Neural cell (in vitro differentiated cells): ENCODE results near the gene SH3YL1.

Experiments used
- EZH2 ChIP-seq: fragments of 200-600, 300-800 bp; shearing (Covaris generic), sonication (generic); IDR thresholded peaks from 2 replicates; pipeline ENCODE4 v1.6.1; 2014; ENCODE audit warnings: antibody characterized with exemption, low read length, borderline replicate concordance, mild to moderate bottlenecking; ENCODE audit not compliant: insufficient read depth, poor library complexity, severe bottlenecking
- MXI1 ChIP-seq: fragments of 450-650 bp; conservative IDR thresholded peaks from 2 replicates; pipeline ENCODE4 v1.6.1; 2014; ENCODE audit warnings: antibody characterized with exemption, mild to moderate bottlenecking; ENCODE audit not compliant: poor library complexity, severe bottlenecking
- POLR2AphosphoS5 ChIP-seq: IDR thresholded peaks from 2 replicates; pipeline ENCODE4 v1.6.1; 2012
- RAD21 ChIP-seq: fragments of 450-650 bp; conservative IDR thresholded peaks from 2 replicates; pipeline ENCODE4 v1.6.1; 2014; ENCODE audit warnings: antibody characterized with exemption, mild to moderate bottlenecking, moderate library complexity
- SMC3 ChIP-seq: fragments of 450-650 bp; conservative IDR thresholded peaks from 2 replicates; pipeline ENCODE4 v1.6.1; 2014; ENCODE audit warnings: antibody characterized with exemption, mild to moderate bottlenecking, moderate library complexity; ENCODE audit not compliant: poor library complexity
- TF ChIP-seq, protein P1 (sequence below): fragments of 450-650 bp; IDR thresholded peaks from 2 replicates; pipeline ENCODE4 v1.5.1; 2014; ENCODE audit warnings: antibody characterized with exemption, mild to moderate bottlenecking, moderate library complexity; ENCODE audit not compliant: poor library complexity, severe bottlenecking
- TF ChIP-seq, protein P2 (sequence below): IDR thresholded peaks from 2 replicates; pipeline ENCODE4 v1.6.1; 2012; ENCODE audit warnings: borderline replicate concordance

GRCh38 chr2:258933-259332 is 4.9 kb downstream of the SH3YL1 start:
- TF ChIP-seq, protein P1, sequence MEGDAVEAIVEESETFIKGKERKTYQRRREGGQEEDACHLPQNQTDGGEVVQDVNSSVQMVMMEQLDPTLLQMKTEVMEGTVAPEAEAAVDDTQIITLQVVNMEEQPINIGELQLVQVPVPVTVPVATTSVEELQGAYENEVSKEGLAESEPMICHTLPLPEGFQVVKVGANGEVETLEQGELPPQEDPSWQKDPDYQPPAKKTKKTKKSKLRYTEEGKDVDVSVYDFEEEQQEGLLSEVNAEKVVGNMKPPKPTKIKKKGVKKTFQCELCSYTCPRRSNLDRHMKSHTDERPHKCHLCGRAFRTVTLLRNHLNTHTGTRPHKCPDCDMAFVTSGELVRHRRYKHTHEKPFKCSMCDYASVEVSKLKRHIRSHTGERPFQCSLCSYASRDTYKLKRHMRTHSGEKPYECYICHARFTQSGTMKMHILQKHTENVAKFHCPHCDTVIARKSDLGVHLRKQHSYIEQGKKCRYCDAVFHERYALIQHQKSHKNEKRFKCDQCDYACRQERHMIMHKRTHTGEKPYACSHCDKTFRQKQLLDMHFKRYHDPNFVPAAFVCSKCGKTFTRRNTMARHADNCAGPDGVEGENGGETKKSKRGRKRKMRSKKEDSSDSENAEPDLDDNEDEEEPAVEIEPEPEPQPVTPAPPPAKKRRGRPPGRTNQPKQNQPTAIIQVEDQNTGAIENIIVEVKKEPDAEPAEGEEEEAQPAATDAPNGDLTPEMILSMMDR = no peak
- TF ChIP-seq, protein P2, sequence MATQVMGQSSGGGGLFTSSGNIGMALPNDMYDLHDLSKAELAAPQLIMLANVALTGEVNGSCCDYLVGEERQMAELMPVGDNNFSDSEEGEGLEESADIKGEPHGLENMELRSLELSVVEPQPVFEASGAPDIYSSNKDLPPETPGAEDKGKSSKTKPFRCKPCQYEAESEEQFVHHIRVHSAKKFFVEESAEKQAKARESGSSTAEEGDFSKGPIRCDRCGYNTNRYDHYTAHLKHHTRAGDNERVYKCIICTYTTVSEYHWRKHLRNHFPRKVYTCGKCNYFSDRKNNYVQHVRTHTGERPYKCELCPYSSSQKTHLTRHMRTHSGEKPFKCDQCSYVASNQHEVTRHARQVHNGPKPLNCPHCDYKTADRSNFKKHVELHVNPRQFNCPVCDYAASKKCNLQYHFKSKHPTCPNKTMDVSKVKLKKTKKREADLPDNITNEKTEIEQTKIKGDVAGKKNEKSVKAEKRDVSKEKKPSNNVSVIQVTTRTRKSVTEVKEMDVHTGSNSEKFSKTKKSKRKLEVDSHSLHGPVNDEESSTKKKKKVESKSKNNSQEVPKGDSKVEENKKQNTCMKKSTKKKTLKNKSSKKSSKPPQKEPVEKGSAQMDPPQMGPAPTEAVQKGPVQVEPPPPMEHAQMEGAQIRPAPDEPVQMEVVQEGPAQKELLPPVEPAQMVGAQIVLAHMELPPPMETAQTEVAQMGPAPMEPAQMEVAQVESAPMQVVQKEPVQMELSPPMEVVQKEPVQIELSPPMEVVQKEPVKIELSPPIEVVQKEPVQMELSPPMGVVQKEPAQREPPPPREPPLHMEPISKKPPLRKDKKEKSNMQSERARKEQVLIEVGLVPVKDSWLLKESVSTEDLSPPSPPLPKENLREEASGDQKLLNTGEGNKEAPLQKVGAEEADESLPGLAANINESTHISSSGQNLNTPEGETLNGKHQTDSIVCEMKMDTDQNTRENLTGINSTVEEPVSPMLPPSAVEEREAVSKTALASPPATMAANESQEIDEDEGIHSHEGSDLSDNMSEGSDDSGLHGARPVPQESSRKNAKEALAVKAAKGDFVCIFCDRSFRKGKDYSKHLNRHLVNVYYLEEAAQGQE = no peak
- TF ChIP-seq SMC3 (no peak), EZH2 (no peak), POLR2AphosphoS5 (no peak), MXI1 (no peak), RAD21 (no peak)
